HG03558 (cell line): ENCODE measurements around the gene RPTOR.
"Not testable (repeated sequence)": the region's sequence is repeated elsewhere in the genome, so short reads cannot be mapped to it uniquely, and the experiment has no call there.

ENCODE experiments used
- ATAC-seq: cut with Tn5 transposase; IDR thresholded peaks from one replicate; pipeline ENCODE4 v1.9.1; 2021; ENCODE audit warnings: moderate number of reproducible peaks; ENCODE audit not compliant: unreplicated experiment; ENCODE audit errors: extremely low read depth

Gene RPTOR

DNA sequence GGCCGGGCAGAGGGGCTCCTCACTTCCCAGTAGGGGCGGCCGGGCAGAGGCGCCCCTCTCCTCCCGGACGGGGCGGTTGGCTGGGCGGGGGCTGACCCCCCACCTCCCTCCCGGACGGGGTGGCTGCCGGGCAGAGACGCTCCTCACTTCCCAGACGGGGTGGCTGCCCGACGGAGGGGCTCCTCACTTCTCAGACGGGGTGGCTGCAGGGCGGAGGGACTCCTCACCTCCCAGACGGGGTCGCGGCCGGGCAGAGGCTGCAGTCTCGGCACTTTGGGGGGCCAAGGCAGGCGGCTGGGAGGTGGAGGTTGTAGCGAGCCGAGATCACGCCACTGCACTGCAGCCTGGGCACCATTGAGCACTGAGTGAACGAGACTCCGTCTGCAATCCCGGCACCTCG is 7.3 kb upstream of the RPTOR start:
- ATAC-seq: not testable (repeated sequence)

DNA sequence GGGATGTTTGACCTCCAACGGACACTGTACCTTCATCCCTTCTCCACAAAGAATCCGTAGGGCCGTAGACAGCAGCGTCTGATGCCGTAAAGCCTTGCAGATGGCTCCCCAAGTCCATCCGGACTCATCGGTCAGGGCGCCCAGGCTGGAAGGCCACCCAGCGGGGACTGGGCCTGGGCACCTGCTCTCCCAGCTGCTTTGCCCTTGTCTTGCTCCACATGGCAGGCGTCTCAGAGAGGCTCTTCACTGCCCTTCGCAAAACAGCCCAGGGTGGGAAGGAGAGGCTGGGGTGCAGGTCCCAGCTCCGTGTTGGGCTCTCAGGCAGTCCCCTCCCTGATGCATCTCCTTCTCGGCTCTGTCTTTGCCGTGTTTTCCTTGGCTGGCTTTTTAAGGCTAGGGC is 6.2 kb upstream of the RPTOR start:
- no peak for ATAC-seq

DNA sequence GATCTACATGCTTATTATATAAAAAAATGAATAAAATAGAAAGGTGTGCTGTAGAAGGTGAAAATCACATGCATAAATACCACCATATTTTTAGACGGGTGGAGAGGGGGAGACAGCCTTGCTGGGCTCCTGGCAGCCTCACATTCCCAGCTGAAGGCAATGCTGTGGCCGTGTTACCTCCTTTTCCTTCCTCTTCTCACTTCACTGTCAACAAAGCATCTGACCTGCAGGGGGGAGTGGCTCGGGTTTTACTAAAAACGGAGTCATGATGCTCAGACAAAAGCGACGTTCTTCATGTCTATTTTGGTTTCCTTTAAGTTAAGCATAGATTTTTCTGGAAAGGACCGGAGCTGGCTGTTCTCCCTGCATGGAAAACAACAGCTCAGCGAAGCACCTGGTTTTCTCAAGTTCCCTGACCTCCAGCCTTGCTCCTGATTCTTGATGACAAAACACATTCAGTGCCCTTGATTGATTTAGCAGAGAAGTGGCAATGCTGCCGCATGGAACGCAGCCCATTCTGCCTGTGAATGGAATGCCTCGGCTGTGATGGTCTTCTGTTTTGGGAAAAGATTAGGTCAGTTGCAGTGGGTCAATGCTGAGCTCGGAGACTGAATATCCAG is 5.5 kb upstream of the RPTOR start:
- no peak for ATAC-seq

DNA sequence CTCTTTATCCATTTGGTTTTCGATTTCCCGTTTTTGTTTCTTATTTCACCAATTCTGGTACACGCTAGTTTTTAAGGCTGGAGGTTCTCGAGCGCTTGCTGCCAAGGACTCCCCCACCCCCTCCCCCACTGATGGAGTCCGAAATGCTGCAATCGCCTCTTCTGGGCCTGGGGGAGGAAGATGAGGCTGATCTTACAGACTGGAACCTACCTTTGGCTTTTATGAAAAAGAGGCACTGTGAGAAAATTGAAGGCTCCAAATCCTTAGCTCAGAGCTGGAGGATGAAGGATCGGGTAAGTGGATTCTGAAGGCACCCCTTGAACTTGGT is 825 bp downstream of the RPTOR start:
- no peak for ATAC-seq

DNA sequence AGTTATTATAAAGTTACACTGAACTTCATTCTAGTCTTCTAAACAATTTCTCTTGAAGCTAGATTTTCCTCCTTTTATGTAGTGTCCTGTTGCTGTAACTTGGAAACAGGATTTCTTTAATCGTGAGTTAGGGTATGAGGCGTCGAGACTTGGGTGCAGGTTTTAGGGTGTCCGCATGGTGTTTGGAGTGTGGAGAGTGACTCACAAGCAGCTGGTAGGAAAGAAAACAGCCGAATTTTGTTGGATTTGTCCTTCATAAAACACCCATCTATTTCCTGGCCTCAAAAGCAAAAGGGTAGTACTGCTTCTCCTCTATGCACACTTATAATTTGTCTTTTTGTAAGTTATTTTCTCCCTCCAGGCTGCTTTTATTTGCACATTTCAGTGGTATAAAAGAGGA is 1.6 kb downstream of the RPTOR start:
- ATAC-seq: no peak

DNA sequence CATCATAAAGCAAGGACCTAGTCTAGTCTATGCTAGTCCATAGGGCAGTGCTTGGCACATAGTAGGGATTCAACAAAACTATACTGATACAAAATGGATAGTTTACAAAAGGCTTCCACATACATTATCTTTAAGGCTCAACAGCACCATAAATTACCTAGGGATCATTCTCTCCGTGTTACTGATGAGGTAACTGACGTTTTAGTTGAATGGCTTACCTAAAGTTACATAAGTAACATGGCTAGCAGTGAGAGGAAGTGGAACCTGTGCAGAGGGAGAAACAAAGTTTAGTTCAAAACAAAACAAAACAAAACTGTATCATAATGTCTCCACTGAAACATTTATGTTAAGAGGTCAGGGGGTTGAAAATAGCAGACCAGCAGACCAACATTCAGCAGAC is 7.9 kb downstream of the RPTOR start:
- no peak for ATAC-seq

DNA sequence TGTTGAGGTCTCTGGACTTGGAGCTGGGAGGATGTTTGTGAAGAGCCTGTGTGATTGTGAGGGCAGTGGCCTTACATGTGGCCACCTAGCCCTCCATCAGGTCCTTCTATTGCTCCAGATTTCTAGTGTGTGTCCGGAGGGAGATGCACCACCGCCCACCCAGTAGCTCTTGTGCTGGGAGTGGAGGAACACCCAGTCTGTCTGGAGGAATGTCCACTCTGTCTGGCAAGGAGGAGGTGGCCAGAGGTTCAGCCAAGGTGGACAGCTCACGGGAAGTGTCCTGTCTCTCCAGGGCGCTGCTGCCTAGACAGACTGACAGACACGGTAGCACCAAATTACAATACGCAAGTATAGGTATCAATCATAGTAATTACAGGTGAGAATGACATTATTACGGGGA is 10.6 kb downstream of the RPTOR start:
- ATAC-seq: no peak

DNA sequence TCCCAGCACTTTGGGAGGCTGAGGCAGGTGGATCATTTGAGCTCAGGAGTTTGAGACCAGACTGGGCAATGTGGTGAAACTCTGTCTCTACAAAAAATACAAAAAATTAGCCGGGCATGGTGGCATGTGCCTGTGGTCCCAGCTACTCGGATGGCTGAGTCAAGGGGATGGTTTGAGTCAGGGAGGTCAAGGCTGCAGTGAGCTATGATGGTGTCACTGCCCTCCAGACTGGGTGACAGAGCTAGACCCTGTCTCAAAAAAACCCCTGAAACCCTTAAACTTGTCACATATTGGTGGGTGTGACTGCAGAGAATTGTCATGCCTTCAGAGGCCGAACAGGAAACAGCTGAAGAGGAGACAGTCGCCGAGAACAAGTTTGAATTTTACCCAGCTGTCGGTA is 13.4 kb downstream of the RPTOR start:
- no peak for ATAC-seq

DNA sequence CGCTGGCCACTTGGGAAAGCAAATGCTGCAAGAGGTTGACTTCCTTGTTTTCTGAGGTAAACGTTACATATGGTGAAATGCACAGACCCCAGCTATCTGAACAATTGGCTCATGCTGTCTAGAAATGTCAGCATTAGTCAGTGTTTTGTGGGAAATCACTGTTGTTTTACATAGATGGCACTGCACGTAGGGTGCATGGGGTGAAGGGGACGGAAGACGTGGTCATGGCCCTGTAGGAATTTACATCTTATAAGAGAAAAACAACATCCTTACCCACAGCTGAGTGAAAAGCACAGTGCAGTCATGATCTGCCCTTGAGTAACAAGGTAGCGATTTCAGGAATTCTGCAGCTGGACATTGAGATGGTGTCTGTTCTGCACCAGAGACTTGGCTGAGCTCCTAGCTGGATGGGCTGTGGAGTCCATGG is 15.2 kb downstream of the RPTOR start:
- ATAC-seq: no peak

DNA sequence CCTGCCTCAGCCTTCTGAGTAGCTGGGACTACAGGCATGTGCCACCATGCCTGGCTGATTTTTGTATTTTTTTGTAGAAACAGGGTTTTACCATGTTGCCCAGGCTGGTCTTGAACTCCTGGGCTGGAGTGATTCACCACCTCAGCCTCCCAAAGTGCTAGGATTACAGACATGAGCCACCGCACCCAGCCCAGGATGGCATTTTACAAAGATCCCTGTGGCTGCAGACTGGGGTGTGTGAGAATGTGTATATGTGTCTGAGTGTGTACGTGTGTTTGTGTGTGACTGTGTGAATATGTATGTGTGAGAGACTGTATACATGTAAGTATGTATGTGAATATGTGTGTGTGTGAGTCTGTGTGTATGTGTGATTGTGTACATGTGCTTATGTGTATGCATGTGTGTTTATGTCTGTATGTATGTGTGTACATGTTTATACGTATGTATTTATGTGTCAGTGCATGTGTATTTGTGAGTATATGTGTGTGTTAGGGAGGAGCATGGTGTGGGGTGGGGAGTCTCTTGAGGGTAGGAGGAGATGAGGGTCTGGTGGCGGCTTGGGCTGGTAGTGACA is 17.0 kb downstream of the RPTOR start:
- ATAC-seq: no peak

DNA sequence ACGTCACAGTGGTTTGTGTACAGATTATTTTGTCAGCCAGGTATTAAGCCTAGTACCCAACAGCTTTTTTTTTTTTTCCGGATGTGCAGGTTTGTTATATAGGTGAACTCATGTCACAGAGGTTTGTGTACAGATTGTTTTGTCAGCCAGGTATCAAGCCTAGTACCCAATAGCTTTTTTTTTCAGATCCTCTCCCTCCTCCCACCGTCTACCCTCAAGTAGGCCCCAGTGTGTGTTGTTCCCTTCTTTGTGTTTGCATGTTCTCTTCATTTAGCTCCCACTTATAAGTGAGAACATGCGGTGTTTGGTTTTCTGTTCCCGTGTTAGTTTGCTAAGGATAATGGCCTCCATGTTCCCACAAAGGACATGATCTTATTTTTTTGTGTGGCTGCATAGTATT is 19.9 kb downstream of the RPTOR start:
- no peak for ATAC-seq

DNA sequence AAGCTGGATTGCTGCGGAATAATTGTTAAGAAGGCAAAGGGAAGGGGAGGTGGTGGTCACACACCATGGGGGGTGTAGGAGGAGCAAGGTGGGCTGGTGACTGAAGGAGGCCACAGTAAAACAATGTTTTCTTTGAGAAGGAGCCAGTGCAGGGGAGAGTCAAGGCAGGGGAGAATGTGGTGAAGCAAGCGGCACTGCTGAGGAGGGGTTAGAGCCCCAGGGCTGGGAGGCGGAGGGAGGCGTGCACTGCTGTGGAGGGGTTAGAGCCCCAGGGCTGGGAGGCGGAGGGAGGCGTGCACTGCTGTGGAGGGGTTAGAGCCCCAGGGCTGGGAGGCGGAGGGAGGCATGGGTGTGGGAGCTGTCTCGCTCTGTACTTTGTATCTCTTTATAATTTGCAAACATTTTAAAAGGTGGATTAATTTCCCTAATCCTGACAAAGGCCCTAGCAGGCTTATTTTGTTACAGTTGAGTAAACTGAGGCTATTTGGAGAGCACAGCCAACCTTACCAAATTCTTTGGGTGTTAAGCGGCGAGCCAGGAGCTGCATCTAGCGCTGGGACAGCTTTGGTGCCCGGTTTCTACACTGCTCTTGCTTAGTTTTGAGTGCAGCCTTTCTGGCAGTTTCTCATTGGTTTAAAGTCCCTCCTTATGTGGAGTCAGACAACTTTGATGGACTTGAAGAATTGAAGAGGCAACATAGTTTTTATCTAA is 20.9 kb downstream of the RPTOR start:
- ATAC-seq: no peak

DNA sequence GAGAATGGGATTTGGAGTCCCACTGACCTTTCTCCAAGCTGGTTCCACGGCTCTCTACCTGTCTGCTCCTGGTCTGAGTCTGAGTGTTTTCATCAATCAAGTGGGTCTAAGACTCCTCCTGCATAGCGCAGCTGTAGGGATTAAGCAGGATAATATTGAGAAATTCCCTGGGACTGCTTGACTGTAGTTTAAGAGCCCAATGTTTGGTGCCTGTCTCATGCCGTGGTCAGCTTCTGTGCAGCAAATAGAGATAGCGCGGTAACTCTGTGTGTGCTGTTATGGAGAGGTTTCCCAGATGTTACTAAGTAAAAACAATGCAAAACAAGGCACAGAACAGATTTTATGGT is 21.4 kb downstream of the RPTOR start:
- ATAC-seq: no peak

DNA sequence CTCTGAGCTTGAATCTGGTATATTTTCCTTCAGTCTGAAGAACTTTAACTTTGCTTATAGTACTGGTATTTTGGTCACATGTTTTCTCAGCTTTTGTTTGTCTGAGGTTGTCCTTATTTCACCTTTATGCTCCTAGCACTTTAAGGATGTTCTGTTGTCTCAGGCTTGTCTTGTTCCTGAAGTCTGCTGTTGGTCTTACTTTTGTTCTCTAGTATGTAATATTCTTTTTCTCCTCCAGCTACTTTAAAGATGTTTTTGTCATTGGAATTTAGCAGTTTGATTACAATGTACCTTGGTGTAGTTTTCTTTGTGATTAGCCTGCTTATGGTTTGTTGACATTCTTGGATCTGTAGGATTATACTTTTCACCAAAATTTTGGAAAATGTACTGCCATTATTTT is 23.6 kb downstream of the RPTOR start:
- ATAC-seq: no peak

DNA sequence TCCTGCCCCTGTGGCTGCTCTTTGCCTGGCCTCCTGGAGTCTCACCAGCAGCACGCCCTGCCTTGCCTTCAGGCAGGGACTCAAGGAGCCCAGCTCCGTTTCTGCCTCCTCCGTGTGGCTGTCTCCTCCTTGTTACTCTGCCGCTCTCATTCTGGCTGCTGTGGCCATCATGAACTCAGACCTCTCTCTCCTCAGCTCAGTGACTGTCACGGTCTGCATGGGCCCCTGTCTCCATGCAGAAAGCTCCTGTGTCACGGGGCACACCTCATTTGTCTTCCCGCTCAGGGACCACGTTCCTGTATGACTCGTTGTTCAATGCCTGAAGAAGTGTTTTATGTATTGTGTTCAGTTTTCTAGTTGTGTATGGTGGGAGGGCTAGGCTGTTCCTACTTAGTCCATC is 25.3 kb downstream of the RPTOR start:
- ATAC-seq: no peak

DNA sequence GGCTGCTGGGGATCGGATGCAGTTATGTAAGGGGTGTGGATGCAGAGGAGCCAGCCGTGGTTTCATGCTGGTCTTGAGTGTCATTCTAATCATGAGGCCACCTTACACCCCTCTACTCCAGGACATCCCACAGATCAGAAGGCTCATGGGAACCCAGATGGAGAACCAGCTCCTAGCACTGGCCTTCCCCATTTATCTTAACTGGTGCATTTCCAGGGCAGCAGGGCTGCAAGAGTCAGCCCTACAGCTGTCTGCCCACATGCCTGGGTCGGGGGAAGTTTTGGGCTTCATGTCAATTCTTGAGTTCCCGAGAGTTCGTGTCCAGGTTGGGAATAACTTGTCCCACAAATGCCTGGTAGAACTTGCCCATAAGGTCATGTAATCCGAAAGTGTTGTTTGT is 29.1 kb downstream of the RPTOR start:
- ATAC-seq: no peak

DNA sequence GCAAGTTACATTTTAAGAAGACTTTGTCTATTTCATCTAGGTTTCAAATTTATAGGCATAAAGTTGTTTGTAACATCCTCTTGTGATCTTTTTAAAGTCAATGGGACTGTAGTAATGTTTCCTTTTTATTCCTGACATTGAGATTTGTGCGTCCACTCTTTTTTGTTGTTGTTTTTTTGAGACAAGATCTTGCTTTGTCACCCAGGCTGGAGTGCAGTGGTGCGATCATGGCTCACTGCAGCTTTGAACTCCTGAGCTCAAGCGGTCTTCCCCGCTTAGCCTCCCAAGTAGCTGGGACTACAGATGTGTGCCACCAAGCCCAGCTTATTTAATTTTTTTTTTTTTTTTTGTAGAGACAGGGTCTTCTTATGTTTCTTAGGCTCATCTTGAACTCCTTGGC is 29.9 kb downstream of the RPTOR start:
- no peak for ATAC-seq

DNA sequence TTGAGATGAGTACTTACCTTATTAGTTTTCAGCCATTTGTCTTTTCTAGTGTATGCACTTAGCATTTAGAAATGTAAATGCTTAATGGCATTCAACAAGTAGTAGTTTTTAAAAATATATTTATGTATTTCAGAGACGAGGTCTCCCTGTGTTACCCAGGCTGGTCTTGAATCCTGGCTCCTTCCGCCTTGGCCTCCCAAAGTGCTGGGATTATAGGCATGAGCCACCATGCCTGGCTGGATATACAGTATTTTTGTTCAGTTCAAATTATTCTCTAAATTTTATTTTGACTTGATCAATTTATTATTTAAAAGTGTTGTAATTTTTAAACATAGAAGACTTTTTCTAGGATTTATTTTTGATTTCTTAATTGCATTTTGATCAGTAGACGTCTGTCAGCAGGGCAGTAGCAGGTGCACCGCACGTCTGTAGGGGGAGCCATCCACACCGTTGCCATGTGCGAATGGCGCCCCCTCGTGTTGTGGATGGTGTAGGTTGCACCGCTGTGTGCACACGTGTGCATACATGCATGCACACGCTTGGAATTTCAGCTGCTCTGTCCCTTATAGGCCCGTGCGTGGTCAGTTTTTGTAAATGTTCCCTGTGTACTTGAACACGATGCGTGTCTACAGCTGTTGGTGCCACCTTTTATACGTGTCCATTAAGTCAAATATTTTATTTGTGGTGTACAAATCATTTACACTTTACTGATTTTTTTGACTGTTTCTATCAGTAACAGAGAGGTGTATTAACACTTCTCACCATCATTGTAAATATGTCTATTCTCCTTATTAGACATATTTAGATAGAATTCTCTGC is 30.6 kb downstream of the RPTOR start:
- ATAC-seq: no peak

DNA sequence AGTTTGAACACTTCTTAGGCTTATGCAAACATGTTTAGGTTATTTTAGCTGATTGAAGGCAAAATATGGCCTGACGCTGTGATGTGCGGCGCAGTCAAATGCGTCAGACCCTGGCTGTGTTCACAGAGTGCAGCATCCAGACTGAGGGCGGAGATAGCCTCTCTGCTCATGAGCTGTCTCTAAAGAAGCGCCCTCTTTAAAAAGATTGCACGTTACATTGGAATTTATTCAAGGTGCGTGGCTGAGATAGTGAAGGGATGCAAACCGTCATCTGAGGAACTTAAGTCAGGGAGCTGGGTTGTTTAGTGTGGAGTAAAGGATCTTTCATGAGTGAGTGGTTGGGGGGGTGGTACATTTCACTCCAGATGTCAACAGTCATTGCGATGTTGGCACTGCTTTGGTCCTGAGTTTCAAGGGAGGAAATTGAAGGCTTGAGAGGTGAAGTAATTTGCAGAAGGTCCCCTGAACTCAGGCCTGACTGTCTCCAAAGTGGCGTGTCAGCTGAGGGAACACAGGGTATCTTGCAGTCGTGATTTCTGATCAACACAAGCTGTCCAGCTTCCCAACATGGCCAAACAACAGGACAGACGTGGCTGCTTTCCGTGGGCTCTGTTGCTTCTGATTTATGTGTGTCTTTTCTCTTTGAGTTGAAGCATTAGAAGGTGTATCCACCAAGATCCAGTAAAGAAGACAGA is 33.4 kb downstream of the RPTOR start:
- ATAC-seq: no peak

DNA sequence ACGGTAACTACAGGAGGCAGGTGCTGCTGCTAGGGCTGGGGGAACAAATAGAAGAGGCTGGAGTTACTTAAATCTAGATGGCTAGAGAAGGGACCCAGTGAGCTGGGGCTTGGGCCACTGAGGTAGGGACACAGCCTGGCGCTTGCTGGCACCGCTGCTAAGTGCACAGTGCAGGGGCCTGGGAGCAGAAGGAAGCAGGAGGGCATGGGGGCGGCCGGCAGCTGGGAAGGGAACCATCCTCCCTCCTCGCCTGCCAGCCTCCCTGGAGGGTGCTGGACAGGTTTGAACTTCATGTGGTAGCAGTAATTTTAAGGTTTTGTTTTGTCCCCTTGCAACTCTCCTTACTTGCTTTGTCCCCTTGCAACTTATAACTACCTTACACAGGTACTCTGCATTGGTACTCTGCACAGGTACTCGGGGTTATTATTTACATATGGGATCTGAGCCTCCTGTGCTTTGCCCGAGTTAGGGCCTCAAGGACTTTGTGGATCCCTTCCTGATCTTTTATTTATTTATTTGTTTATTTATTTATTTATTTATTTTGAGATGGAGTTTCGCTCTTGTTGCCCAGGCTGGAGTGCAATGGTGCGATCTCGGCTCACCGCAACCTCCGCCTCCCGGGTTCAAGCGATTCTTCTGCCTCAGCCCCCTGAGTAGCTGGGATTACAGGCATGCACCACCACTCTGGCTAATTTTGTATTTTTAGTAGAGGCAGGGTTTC is 34.2 kb downstream of the RPTOR start:
- not testable (repeated sequence) for ATAC-seq
